ENCODE data around the gene MPHOSPH9. TPM values are rescaled to one million over a fixed set of nuclear protein-coding genes. Genes with fewer than 3 reads are reported as not detected.
A peak's percentile ranks its signal among the peaks of the same experiment; 100 is the strongest.
"Not testable (repeated sequence)": the region's sequence is repeated elsewhere in the genome, so short reads cannot be mapped to it uniquely, and the experiment has no call there.

The MPHOSPH9 gene
- total and polyA plus RNA-seq, 2 of the 13 experiments (the other 11 are each of a cell fraction or from before 2014, with no cell fraction given) = 20.3 to 63.4 TPM

DNA sequence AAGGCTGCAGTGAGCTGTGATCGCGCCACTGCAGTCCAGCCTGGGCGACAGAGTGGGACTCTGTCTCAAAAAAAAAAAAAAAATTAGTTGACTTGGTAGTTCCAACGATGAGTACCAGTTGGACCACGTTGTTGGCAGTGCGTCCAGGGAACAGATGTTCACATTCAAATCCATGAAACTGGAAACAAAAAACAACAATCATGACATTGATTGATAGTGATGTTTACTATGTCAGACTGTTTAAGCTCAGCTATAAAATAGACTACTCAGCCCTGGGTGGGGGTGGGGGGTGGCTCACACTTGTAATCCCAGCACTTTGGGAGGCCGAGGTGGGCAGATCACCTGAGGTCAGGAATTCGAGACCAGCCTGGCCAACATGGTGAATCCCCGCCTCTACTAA lies 19.4 kb upstream of the MPHOSPH9 start:
- DNase-seq (ENCODE audit: low spot score); BruUV-seq (replicated peaks); FAIRE-seq; CTCF ChIA-PET (ENCODE audit: low intra/inter-chr PET ratio, low total read pairs); H2AFZ ChIP-seq (ENCODE audit: low read length); H3K9ac ChIP-seq (ENCODE audit: insufficient read depth, low read depth, low read length); H3K4me2 ChIP-seq (ENCODE audit: low read depth, low read length); H3K27ac ChIP-seq (ENCODE audit: extremely low read length, insufficient read depth, low read length); H3K9me3 ChIP-seq (ENCODE audit: low read length); H3K4me3 ChIP-seq (replicated peaks in 1 of 3; ENCODE audit: insufficient read depth in 1 of 3, low read depth in 2 of 3, low read length in 3 of 3); in situ Hi-C loops (cut with HindIII; ENCODE audit: extremely low pct_ligation_motif_present, low pct_unique_long_range_greater_than_20kb); H4K20me1 ChIP-seq (ENCODE audit: insufficient read depth, low read length); H3K27me3 ChIP-seq (ENCODE audit: control insufficient read depth in 1 of 2, insufficient read depth in 2 of 2, low read length in 2 of 2); intact Hi-C loops (cut with micrococcal nuclease; ENCODE audit: unreplicated experiment); ATAC-seq: not testable (repeated sequence)
- peaks cover 41% of the 10 kb centered on the region for H3K79me2 ChIP-seq (ENCODE audit: insufficient read depth, low read length)
- POLR2A ChIA-PET = interaction anchor here (5.6 kb wide), 1 partner anchor 19 kb away, joined by 63 read pairs; the partner anchor contains the start of genes MPHOSPH9 and MTRFR
- H3K4me1 ChIP-seq (ENCODE audit: insufficient read depth, low read length) = peaks cover 25% of the 10 kb centered on the region
- WGBS (ENCODE audit: low lambda C conversion rate) = 99% methylated on average over 8 of the region's 9 CpGs
- H3K36me3 ChIP-seq (replicated peaks in 1 of 2; ENCODE audit: control insufficient read depth in 1 of 2, insufficient read depth in 2 of 2, low read length in 2 of 2) = peaks cover 16 to 46% of the 10 kb centered on the region in 2 experiments; a peak in 4 of 5 replicates

DNA sequence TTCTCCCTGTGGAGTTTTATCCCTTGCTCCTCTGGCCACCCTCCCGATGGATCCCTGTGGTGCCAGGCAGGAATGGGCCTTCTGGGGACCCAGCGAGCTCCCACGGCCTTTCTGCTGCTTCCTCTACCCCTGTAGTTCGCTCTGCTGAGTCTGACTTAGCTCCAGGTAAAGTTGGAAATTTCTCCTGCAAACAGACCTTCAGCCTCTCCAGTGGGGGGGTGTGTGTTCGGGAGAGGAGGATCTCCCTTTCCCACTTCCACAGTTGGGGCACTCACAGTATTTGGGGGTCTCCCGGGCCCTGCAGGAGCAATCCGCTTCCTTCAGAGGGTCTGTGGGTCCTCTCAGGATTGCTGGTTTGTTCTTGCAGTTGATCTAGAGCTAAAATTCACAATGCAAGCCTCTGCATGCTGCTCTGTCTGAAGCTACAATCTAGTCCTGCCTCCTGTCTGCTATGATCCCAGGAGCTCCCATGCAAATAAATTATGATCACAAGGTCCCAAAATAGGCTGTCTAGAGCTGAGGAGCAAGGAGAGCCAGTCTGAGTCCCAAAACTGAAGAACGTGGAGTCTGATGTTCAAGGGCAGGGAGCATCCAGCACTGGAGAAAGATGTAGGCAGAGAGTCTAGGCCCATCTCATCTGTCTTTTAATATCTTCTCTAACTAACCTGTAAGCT lies 18.6 kb upstream of the MPHOSPH9 start:
- no peak for ATAC-seq
- Histone ChIP-seq H3K4me1 (ENCODE audit: insufficient read depth, low read length) (peaks cover 25% of the 10 kb centered on the region), H2AFZ (ENCODE audit: low read length) (no peak overlapping the region), H3K27ac (ENCODE audit: extremely low read length, insufficient read depth, low read length) (peak overlapping the region; percentile 75), H3K9me3 (ENCODE audit: low read length) (no peaks in the 10 kb centered on the region), H3K4me2 (ENCODE audit: low read depth, low read length) (peak overlapping the region; percentile 32; the same call in 1 of the 2 replicates), H3K36me3 (replicated peaks in 1 of 2; ENCODE audit: control insufficient read depth in 1 of 2, insufficient read depth in 2 of 2, low read length in 2 of 2) (peaks cover 16 to 41% of the 10 kb centered on the region in 2 experiments; a peak in 4 of 5 replicates), H3K4me3 (replicated peaks in 1 of 3; ENCODE audit: insufficient read depth in 1 of 3, low read depth in 2 of 3, low read length in 3 of 3) (no peak overlapping the region), H3K27me3 (ENCODE audit: control insufficient read depth in 1 of 2, insufficient read depth in 2 of 2, low read length in 2 of 2) (no peaks in the 10 kb centered on the region), H3K9ac (ENCODE audit: insufficient read depth, low read depth, low read length) (peak overlapping the region; percentile 46; the same call in 1 of the 2 replicates), H3K79me2 (ENCODE audit: insufficient read depth, low read length) (peaks cover 45% of the 10 kb centered on the region), H4K20me1 (ENCODE audit: insufficient read depth, low read length) (no peaks in the 10 kb centered on the region)
- POLR2A ChIA-PET = interaction anchor here (0.9 to 5.6 kb wide), 5 partner anchors 17 to 332 kb away, joined by 3 to 63 read pairs (median 4); partner anchors contain the start of genes KMT5A, MPHOSPH9, MTRFR and TMED2
- BruUV-seq (replicated peaks) = no TSS peak
- no peak for FAIRE-seq
- in situ Hi-C loops (cut with HindIII; ENCODE audit: extremely low pct_ligation_motif_present, low pct_unique_long_range_greater_than_20kb) = no loop called here
- intact Hi-C loops (cut with micrococcal nuclease; ENCODE audit: unreplicated experiment) = no loop called here
- 90% methylated on average over 8 of the region's 8 CpGs for WGBS (ENCODE audit: low lambda C conversion rate)
- CTCF ChIA-PET (ENCODE audit: low intra/inter-chr PET ratio, low total read pairs) = no interaction called here
- no peak for DNase-seq (ENCODE audit: low spot score)
- TF ChIP-seq, protein P1, sequence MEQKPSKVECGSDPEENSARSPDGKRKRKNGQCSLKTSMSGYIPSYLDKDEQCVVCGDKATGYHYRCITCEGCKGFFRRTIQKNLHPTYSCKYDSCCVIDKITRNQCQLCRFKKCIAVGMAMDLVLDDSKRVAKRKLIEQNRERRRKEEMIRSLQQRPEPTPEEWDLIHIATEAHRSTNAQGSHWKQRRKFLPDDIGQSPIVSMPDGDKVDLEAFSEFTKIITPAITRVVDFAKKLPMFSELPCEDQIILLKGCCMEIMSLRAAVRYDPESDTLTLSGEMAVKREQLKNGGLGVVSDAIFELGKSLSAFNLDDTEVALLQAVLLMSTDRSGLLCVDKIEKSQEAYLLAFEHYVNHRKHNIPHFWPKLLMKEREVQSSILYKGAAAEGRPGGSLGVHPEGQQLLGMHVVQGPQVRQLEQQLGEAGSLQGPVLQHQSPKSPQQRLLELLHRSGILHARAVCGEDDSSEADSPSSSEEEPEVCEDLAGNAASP (CRISPR knock-in tag; IDR thresholded peaks at IDR 0.05; ENCODE audit: borderline replicate concordance) = no peak
- TF ChIP-seq ZNF547 (CRISPR knock-in tag; IDR thresholded peaks at IDR 0.05) = no peak
- 0 out of 4 replicates have a peak, but pooled peaks of 1 of the 2 experiments have one; percentile 18 for TF ChIP-seq POLR2A (IDR thresholded peaks at IDR 0.05; ENCODE audit: insufficient read depth in 1 of 2, low read depth in 2 of 2, low read length in 2 of 2)
- TF ChIP-seq TOE1 (CRISPR knock-in tag; IDR thresholded peaks at IDR 0.05) = no peak
- TF ChIP-seq, protein P2, sequence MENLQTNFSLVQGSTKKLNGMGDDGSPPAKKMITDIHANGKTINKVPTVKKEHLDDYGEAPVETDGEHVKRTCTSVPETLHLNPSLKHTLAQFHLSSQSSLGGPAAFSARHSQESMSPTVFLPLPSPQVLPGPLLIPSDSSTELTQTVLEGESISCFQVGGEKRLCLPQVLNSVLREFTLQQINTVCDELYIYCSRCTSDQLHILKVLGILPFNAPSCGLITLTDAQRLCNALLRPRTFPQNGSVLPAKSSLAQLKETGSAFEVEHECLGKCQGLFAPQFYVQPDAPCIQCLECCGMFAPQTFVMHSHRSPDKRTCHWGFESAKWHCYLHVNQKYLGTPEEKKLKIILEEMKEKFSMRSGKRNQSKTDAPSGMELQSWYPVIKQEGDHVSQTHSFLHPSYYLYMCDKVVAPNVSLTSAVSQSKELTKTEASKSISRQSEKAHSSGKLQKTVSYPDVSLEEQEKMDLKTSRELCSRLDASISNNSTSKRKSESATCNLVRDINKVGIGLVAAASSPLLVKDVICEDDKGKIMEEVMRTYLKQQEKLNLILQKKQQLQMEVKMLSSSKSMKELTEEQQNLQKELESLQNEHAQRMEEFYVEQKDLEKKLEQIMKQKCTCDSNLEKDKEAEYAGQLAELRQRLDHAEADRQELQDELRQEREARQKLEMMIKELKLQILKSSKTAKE (CRISPR knock-in tag; IDR thresholded peaks at IDR 0.05; ENCODE audit: borderline replicate concordance) = no peak
- no peak for TF ChIP-seq CHD2 (IDR thresholded peaks at IDR 0.05; ENCODE audit: low read depth, low read length)
- TF ChIP-seq, protein P3, sequence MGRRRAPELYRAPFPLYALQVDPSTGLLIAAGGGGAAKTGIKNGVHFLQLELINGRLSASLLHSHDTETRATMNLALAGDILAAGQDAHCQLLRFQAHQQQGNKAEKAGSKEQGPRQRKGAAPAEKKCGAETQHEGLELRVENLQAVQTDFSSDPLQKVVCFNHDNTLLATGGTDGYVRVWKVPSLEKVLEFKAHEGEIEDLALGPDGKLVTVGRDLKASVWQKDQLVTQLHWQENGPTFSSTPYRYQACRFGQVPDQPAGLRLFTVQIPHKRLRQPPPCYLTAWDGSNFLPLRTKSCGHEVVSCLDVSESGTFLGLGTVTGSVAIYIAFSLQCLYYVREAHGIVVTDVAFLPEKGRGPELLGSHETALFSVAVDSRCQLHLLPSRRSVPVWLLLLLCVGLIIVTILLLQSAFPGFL (CRISPR knock-in tag; IDR thresholded peaks at IDR 0.05) = no peak
- TF ChIP-seq, protein P4, sequence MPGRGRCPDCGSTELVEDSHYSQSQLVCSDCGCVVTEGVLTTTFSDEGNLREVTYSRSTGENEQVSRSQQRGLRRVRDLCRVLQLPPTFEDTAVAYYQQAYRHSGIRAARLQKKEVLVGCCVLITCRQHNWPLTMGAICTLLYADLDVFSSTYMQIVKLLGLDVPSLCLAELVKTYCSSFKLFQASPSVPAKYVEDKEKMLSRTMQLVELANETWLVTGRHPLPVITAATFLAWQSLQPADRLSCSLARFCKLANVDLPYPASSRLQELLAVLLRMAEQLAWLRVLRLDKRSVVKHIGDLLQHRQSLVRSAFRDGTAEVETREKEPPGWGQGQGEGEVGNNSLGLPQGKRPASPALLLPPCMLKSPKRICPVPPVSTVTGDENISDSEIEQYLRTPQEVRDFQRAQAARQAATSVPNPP (CRISPR knock-in tag; IDR thresholded peaks at IDR 0.05) = no peak
- TF ChIP-seq DPF2 (CRISPR knock-in tag; IDR thresholded peaks at IDR 0.05; ENCODE audit: borderline replicate concordance, low read depth) = no peak
- TF ChIP-seq ZC3H13 (CRISPR knock-in tag; IDR thresholded peaks at IDR 0.05) = no peak
- TF ChIP-seq ZBTB3 (CRISPR knock-in tag; IDR thresholded peaks at IDR 0.05; ENCODE audit: borderline replicate concordance, low read depth) = no peak
